Fibroblast of the aortic adventitia (primary cell): ENCODE measurements around the gene AKR1E2. TPM values are rescaled to one million over a fixed set of nuclear protein-coding genes. Genes with fewer than 3 reads are reported as not detected.
"Not testable (repeated sequence)": the region's sequence is repeated elsewhere in the genome, so short reads cannot be mapped to it uniquely, and the experiment has no call there.

Experiments used
- DNase-seq: peaks from one replicate; pipeline ENCODE4 v3.0.0-alpha.2; 2010; ENCODE audit warnings: low read depth
- H3K4me3 ChIP-seq: 2 replicates; pipeline ENCODE4 v1.5.1; 2011; ENCODE audit warnings: low read depth, mild to moderate bottlenecking, control low read depth, low read length, moderate library complexity
- total RNA-seq: library from RNA; depleted of rRNA; stranded (reverse); fragments of >200 nt; gene quantifications from 2 replicates; pipeline ENCODE4 v1.2.3, GENCODE V29; 2012; ENCODE audit warnings: low replicate concordance
- TF ChIP-seq, protein P1 (sequence below): IDR thresholded peaks from 2 replicates; pipeline ENCODE4 v1.5.1; 2011; ENCODE audit warnings: mild to moderate bottlenecking, low read length, control low read depth, inconsistent platforms; ENCODE audit not compliant: insufficient read depth

The AKR1E2 gene
- total RNA-seq, 1 donor: 4.6 TPM

DNA sequence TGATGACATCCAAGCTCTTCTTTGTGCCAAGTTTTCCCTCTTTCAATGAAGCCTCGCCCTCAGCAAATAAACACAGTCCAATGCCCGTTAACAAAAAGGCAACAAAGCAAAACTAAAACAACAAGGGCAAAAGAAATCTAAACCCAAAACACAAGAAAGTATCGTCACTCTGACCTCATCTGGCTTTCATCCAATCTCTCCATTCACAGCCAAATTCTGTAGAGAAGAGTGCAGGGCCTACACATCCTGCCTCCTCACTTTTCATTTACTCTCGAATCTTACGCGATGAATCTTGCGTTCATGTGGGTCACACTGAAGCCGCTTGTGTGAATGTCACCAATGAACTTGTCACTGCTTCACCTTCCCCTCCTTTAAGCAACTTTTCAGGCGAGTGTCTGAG, 15.9 kb upstream of the AKR1E2 start:
- TF ChIP-seq, protein P1, sequence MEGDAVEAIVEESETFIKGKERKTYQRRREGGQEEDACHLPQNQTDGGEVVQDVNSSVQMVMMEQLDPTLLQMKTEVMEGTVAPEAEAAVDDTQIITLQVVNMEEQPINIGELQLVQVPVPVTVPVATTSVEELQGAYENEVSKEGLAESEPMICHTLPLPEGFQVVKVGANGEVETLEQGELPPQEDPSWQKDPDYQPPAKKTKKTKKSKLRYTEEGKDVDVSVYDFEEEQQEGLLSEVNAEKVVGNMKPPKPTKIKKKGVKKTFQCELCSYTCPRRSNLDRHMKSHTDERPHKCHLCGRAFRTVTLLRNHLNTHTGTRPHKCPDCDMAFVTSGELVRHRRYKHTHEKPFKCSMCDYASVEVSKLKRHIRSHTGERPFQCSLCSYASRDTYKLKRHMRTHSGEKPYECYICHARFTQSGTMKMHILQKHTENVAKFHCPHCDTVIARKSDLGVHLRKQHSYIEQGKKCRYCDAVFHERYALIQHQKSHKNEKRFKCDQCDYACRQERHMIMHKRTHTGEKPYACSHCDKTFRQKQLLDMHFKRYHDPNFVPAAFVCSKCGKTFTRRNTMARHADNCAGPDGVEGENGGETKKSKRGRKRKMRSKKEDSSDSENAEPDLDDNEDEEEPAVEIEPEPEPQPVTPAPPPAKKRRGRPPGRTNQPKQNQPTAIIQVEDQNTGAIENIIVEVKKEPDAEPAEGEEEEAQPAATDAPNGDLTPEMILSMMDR: no peak
- no peak overlapping the region for H3K4me3 ChIP-seq
- DNase-seq: peak; percentile 65

DNA sequence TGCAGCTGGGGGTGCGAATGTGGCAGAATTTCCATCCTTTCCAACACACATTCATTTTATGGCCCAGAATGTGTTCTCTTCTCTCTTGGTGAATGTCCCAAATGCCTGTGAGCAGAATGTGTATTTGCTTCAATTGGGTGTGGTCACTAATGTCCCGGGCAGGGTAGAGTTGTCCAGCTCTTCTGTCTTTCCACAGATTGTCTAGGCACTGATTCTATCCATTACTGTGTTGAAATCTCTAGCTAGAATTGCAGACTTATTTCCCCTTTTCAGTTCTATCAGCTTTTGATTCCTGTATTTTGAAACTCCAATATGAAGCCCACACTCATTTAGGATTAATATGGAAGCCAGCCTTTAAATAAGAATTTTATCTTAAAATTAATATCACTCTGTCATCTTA, 14.0 kb upstream of the AKR1E2 start:
- TF ChIP-seq, protein P1: no peak
- DNase-seq: peak; percentile 54
- H3K4me3 ChIP-seq: no peak overlapping the region

DNA sequence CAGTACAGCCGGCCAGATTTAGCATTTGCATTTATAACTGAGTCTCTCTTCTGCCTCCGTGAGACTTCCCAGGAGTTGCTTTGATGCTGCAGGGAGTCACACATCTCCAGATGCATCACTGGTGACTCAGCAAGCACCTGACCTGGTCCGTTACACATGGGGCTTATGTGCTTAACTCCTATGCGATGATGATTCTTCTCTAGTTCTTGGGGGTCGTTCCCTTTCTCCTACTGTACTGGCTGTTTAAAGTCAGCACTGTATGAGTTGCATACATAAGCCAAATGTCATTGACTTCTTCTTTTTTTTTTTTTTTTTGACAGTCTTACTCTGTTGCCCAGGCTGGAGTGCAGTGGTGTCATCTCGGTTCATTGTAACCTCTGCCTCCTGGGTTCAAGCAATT, 13.0 kb upstream of the AKR1E2 start:
- peak; percentile 78 for DNase-seq
- TF ChIP-seq, protein P1: no peak
- no peak overlapping the region for H3K4me3 ChIP-seq

DNA sequence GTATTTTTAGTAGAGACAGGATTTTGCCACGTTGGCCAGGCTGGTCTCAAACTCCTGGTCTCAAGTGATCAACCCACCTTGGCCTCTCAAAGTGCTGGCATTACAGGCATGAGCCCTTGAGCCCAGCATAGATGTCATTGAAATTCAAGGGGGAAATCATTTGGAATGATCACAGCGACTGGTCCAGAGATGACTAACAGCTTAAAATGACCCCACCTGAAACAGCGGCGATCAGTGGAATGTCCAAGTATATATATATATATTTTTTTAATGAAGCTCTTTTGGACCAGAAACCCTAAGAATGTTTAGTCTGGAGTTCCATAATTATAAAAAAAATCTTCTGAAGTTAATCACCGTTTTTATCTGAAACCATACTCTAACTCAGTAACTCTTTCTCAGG, 12.5 kb upstream of the AKR1E2 start:
- no peak for DNase-seq
- H3K4me3 ChIP-seq: no peak overlapping the region

DNA sequence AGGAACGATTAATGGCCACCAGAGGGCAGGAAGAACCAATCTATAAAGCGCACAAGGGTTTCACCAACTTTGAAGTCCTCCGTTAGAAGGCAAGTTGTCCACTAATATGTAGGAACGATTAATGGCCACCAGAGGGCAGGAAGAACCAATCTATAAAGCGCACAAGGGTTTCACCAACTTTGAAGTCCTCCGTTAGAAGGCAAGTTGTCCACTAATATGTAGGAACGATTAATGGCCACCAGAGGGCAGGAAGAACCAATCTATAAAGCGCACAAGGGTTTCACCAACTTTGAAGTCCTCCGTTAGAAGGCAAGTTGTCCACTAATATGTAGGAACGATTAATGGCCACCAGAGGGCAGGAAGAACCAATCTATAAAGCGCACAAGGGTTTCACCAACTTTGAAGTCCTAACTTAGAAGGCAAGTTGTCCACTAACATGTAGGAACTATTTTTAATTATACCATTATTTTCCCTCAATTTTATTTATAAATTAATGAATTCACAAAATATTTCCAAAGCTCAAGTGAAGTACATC, 10.3 kb upstream of the AKR1E2 start:
- DNase-seq: peak; percentile 70

More for the DNA sequence above, 12.5 kb upstream of the AKR1E2 start:
- TF ChIP-seq, protein P1: no peak

DNA sequence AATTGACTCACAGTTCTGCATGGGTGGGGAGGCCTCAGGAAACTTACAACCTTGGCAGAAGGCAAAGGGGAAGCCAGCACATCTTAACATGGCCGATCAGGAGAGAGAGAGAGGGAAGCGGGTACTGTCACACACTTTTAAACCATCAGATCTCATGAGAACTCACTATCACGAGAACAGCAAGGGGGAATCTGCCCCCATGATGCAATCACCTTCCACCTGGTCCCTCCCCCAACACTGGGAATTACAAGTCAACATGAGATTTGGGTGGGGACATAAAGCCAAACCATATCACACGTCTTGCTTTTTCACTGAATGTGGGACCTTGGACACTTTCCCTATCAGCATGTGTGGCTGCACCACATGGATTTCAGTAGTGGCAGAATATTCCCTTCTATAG, 9.0 kb upstream of the AKR1E2 start:
- H3K4me3 ChIP-seq: no peak overlapping the region
- no peak for DNase-seq
- TF ChIP-seq, protein P1: no peak

More for the DNA sequence above, 10.3 kb upstream of the AKR1E2 start:
- H3K4me3 ChIP-seq: not testable (repeated sequence)

DNA sequence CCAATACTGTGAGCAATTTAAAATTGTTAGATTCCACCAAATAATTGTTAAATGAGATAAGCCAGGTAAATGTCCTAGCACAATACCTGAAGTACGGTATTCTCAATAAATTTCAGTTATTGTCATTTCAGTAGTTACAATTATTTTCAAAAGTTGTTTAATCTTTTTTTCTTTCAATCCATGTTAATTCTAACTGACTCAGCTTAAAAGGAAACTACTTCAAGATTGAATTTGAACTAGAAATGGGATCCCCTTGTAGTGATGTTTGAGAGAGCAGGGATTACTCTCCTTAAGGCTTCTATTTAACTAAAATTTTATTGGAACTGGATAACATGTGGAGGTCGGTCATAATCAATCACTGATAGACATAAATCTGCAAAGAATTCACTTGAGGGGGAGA, 6.9 kb upstream of the AKR1E2 start:
- TF ChIP-seq, protein P1: no peak
- no peak for DNase-seq
- H3K4me3 ChIP-seq: no peak overlapping the region

DNA sequence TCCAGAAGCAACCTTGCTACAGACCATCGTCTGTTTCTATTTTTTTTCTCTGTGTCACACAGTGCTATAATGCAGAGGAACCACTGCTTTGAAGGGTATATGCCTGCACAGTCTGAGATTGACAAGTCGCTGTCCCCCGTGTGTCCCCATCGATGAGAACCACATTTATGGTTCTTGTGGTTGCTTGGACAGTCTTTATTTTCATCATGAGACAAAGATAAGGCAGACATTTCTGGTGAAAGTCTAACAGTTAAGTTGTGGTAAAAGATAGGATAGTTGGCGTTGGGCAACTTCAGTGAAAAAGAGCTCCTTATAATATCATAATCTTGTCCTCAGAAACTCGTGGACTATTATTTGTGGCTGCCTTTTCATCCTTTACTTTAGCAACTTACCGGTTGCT, 6.3 kb upstream of the AKR1E2 start:
- H3K4me3 ChIP-seq: no peak overlapping the region
- TF ChIP-seq, protein P1: no peak
- DNase-seq: no peak
